ENCODE data around the gene MSANTD7. TPM values are rescaled to one million over a fixed set of nuclear protein-coding genes. Genes with fewer than 3 reads are reported as not detected.
A peak's percentile ranks its signal among the peaks of the same experiment; 100 is the strongest.
"Not testable (repeated sequence)": the region's sequence is repeated elsewhere in the genome, so short reads cannot be mapped to it uniquely, and the experiment has no call there.

The MSANTD7 gene
- total RNA-seq, 1 donor from 2014 or later: 14.9 TPM

GRCh38 chr10:14837003-14837756, 926 bp upstream of the MSANTD7 start:
- no peak for DNase-seq (ENCODE audit: low spot score)

- DNase-seq (ENCODE audit: low spot score): peak; percentile 32
Observed at GRCh38 chr10:14838582-14839304, 637 bp downstream of the MSANTD7 start.

DNA sequence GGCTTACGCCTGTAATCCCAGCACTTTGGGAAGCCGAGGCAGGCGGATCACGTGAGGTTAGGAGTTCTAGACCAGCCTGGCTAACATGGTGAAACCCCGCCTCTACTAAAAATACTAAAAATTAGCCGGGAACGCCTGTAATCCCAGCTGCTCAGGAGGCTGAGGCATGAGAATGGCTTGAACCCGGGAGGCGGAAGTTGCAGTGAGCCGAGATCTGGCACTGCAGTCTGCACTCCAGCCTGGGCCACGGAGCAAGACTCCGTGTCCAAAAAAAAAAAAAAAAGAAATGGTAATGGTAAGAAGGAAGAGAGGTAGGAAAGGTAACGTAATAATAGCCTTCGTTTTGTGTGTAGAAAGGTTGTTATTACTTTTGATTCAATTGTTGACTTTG, 1.2 kb downstream of the MSANTD7 start:
- peak; percentile 8 for DNase-seq (ENCODE audit: low spot score)

GRCh38 chr10:14840178-14840577, 2.1 kb downstream of the MSANTD7 start:
- DNase-seq (ENCODE audit: low spot score): no peak

GRCh38 chr10:14843327-14843988, 5.4 kb downstream of the MSANTD7 start:
- no peak for DNase-seq (ENCODE audit: low spot score)

DNA sequence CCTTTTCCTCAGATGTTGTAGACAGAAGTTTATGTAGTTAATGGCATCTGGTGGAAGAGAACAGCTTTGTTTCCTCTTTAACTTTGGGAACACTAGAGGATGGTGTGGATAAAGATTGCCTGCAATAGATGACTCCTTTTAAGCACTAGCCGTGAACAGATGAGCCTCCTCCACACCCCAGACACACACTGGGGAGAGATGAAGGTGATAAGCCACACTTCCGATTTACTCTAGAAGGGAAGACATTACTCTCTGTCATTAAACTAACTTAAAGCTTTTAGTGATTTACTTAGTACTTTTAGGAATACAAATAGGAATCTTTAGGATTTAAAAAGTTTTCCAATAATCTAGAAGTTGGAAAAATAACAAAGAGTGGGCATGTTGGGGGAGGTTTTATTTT, 6.8 kb downstream of the MSANTD7 start:
- DNase-seq (ENCODE audit: low spot score): no peak

- no peak for DNase-seq (ENCODE audit: low spot score)
Observed at GRCh38 chr10:14852236-14852635, 14.1 kb downstream of the MSANTD7 start.

- DNase-seq (ENCODE audit: low spot score): no peak
Observed at GRCh38 chr10:14855453-14855852, 17.3 kb downstream of the MSANTD7 start.

- DNase-seq (ENCODE audit: low spot score): no peak
Observed at GRCh38 chr10:14858338-14858960, 20.3 kb downstream of the MSANTD7 start.

- DNase-seq (ENCODE audit: low spot score): no peak
Observed at GRCh38 chr10:14859043-14859442, 20.9 kb downstream of the MSANTD7 start.

DNA sequence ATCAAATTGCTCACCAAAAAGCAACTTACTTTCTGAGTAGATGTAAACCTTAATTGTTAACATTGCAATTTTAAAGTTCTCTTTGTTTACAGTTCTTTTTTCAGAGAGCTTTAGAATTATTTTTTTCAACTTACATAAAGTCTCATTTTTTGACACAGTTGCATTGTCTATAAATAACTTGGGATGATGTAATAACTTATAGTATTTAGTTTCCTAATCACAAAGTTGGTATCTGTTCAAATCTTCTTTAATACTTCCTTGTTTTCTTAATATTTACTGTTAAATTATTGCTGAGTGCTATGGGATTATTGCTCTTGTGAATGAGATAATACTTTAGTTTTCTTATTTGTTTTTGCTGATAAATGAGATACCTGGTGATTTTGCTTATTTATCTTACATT, 21.7 kb downstream of the MSANTD7 start:
- no peak for DNase-seq (ENCODE audit: low spot score)

- no peak for DNase-seq (ENCODE audit: low spot score)
Observed at GRCh38 chr10:14860791-14861190, 22.7 kb downstream of the MSANTD7 start.

DNA sequence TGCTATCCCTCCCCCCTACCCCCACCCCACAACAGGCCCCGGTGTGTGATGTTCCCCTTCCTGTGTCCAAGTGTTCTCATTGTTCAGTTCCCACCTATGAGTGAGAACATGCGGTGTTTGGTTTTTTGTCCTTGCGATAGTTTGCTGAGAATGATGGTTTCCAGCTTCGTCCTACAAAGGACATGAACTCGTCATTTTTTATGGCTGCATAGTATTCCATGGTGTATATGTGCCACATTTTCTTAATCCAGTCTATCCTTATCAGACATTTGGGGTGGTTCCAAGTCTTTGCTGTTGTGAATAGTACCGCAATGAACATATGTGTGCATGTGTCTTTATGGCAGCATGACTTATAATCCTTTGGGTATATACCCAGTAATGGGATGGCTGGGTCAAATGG, 26.4 kb downstream of the MSANTD7 start:
- DNase-seq (ENCODE audit: low spot score): not testable (repeated sequence)

DNA sequence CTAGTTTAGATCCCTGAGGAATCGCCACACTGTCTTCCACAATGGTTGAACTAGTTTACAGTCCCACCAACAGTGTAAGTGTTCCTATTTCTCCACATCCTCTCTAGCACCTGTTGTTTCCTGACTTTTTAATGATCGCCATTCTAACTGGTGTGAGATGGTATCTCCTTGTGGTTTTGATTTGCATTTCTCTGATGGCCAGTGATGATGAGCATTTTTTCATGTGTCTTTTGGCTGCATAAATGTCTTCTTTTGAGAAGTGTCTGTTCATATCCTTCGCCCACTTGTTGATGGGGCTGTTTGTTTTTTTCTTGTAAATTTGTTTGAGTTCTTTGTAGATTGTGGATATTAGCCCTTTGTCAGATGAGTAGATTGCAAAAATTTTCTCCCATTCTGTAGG, 26.8 kb downstream of the MSANTD7 start:
- not testable (repeated sequence) for DNase-seq (ENCODE audit: low spot score)

GRCh38 chr10:14873090-14873760, 35.1 kb downstream of the MSANTD7 start:
- DNase-seq (ENCODE audit: low spot score): no peak

GRCh38 chr10:14875941-14876340, 37.8 kb downstream of the MSANTD7 start:
- no peak for DNase-seq (ENCODE audit: low spot score)

GRCh38 chr10:14876764-14877163, 38.7 kb downstream of the MSANTD7 start:
- no peak for DNase-seq (ENCODE audit: low spot score)

- peak; percentile 97 for DNase-seq (ENCODE audit: low spot score)
Observed at GRCh38 chr10:14878266-14879123, 40.4 kb downstream of the MSANTD7 start, which contains the start of gene SUV39H2. Gene SUV39H2 (plus strand): TSS chr10:14878866. CDS start chr10:14878889, 23 bp downstream.

DNA sequence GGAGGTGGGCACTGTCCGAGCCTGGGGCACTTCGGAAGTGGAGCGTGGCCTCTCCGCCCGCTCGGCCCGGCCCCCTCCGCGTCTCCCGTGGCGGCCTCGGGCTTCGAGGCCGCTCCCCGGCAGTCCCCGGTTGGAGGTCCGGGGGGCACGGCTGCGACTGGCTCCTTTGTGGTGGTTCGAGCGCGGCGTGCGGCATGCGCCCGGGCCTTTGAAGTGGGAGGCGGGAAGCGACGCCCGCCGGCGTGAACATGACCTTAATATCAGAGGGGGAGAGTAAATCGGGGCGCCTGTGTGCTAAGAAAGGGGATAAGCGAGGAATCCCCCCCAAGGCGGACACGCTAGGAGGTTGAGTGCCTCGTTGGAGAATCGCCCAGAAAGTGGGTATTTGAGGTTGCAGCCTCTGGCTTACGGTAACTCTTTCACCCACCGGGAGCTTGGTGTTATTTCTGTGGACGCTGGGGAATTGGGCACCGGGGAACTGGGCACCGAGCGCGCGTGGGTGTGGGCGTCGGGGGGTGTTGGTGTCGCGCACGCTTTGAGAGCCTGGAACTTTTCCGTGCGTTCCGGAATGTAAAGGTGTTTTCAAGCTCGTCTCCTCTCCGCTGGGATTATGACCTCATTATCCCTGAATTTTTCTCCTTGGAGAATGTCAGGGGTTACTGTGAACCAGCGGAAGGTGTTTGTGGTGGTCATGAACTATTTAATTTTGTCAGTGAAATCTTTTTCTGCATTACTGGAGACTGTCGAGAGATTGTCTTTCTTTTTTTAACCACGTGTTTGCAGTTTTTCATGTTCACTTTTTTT, 41.2 kb downstream of the MSANTD7 start:
- peak; percentile 36 for DNase-seq (ENCODE audit: low spot score)

DNA sequence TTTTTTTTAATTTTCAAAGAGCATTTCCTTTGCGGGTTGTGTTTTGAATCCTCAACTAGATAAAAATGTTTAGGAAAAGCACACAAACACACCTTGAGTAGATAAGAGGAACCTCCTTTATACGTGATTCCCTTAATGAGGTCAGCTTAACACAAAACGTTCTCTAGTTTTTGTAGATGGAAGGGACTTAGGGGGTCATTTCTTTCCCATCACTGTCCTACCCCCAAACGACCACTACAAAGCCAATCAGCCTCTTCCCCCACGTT, 41.8 kb downstream of the MSANTD7 start:
- DNase-seq (ENCODE audit: low spot score): no peak
